ENCODE results near the gene SP8. TPM values are rescaled to one million over a fixed set of nuclear protein-coding genes. Genes with fewer than 3 reads are reported as not detected.

Gene SP8
- total RNA-seq, 6 experiments from 2014 or later, result not detected

DNA sequence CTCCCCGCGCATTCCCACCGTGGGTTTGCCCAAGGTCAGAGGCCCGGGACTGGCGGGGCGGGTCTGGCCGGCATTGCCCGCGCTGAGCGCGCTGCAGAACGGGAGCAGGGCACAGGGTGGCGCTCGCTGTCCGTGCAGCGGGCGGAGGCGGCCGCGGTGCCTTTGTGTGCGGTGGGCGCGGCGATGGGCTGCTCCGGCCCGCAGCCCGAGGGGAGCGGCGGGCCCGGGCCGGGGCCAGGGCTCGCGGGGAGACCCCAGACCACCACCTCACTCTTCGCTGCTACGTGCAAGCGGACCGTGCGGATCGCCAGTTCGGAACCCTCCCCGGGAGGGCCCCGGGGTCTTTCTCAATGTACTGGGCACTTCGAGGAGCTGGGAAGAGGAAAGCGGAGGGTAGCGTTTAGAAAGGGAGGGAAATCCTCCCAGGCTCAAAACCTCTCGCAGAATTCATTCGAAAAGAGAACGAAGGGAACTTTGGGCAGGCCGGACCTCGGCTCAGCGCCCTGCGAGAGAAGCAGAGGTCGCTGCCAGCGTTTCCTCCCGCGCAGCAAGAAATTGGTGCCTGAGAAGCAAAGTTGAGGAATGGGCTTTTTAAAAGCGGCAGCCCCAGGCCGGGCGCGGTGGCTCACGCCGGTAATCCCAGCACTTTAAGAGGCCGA is 8.5 kb downstream of the SP8 start:
- DNase-seq (peak in 2 of 3 donors; percentile 55 to 60), ATAC-seq (peak; percentile 99 to 100 (median 99))
- H3K4me1 ChIP-seq, result peaks cover 0 to 5% (median 0%) of the 10 kb centered on the region in 4 donors
- no peaks in the 10 kb centered on the region for H3K9me3 ChIP-seq
- H3K36me3 ChIP-seq, result no peaks in the 10 kb centered on the region
- intact Hi-C loops (cut with DNase I), result no loop called here
- no peak for TF ChIP-seq POLR2A (IDR thresholded peaks at IDR 0.05)
- TF ChIP-seq, protein P1, sequence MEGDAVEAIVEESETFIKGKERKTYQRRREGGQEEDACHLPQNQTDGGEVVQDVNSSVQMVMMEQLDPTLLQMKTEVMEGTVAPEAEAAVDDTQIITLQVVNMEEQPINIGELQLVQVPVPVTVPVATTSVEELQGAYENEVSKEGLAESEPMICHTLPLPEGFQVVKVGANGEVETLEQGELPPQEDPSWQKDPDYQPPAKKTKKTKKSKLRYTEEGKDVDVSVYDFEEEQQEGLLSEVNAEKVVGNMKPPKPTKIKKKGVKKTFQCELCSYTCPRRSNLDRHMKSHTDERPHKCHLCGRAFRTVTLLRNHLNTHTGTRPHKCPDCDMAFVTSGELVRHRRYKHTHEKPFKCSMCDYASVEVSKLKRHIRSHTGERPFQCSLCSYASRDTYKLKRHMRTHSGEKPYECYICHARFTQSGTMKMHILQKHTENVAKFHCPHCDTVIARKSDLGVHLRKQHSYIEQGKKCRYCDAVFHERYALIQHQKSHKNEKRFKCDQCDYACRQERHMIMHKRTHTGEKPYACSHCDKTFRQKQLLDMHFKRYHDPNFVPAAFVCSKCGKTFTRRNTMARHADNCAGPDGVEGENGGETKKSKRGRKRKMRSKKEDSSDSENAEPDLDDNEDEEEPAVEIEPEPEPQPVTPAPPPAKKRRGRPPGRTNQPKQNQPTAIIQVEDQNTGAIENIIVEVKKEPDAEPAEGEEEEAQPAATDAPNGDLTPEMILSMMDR (IDR thresholded peaks at IDR 0.05), result peak; percentile 65 to 82 (median 75)
- H3K4me3 ChIP-seq, result peak overlapping the region; percentile 30 to 51 (median 35)
- H3K27me3 ChIP-seq, result peaks cover 29 to 57% of the 10 kb centered on the region in 2 donors
- no peak overlapping the region for H3K27ac ChIP-seq
- 0% methylated on average over 19 of the region's 63 CpGs for WGBS (ENCODE audit: insufficient coverage, low coverage, low lambda C conversion rate, missing lambda C conversion rate)

DNA sequence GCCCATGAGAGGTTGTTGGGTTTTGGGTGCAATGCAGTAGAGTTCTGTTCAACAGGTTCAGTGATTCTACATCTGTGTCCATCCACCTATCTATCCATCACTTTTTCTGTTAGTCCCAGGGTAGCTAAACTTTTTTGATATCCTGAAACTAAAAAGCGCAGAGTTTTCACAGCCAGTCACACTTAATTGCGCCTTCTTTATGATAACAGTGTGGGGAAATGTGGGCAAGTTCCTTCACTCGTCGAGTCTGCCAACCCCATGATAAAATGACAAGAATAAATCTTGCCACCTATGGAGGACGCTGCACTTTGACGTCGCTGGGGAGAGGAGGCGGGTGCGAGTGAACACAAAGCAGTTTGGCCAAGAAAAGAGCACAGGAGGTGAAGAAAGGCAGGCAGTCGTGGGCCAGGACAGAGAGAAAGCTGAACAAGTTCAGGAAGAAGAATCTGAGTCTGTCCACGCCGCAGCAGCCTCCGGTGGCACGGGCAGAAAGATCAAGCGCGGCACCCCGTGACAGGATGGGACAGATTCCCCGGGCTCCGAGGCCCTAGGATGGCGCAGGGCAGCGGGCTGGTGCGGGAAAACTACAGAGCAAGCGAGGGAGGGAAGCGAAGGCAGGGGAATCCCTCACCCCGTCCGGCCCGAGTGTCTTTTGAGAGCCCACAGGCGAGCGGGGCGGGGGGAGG is 9.2 kb downstream of the SP8 start:
- Histone ChIP-seq H3K27me3 (peaks cover 29 to 54% of the 10 kb centered on the region in 2 donors), H3K27ac (no peak overlapping the region), H3K4me1 (peaks cover 0 to 5% (median 0%) of the 10 kb centered on the region in 4 donors), H3K4me3 (peak overlapping the region in 2 of 3 donors; percentile 35 to 51), H3K9me3 (no peaks in the 10 kb centered on the region), H3K36me3 (no peaks in the 10 kb centered on the region)
- ATAC-seq (peak; percentile 70 to 74 (median 72)), DNase-seq (no peak)
- intact Hi-C loops (cut with DNase I), result no loop called here
- TF ChIP-seq, protein P1 (IDR thresholded peaks at IDR 0.05), result no peak
- 10% methylated on average over 16 of the region's 30 CpGs for WGBS (ENCODE audit: insufficient coverage, low coverage, low lambda C conversion rate, missing lambda C conversion rate)

DNA sequence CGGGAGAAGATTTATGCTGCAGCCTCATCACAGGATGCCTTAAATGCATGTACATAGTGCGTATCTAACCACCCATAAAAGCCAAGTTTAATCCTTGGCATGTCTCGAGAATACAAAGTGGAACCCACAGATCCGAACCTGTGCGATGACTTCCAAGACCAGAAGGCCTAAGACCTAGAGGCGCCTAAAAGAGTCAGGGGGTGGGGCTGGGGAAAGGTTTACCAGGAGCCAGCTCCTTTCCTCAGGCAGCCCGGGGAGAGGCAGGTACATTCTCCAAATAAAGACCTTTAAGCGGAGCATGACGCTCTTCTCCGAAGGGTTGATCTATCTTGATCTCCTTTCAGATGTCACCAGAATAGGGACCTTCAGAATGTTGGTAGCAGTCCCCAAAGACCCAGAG is 9.7 kb downstream of the SP8 start:
- TF ChIP-seq, protein P1 (IDR thresholded peaks at IDR 0.05), result no peak
- no peak for TF ChIP-seq POLR2A (IDR thresholded peaks at IDR 0.05)
- 37% methylated on average over 8 of the region's 10 CpGs for WGBS (ENCODE audit: insufficient coverage, low coverage, low lambda C conversion rate, missing lambda C conversion rate)
- H3K36me3 ChIP-seq, result no peaks in the 10 kb centered on the region
- H3K4me3 ChIP-seq, result no peak overlapping the region
- H3K27ac ChIP-seq, result no peak overlapping the region
- H3K4me1 ChIP-seq, result peaks cover 0 to 5% (median 0%) of the 10 kb centered on the region in 4 donors
- H3K9me3 ChIP-seq, result no peaks in the 10 kb centered on the region
- no peak for DNase-seq
- intact Hi-C loops (cut with DNase I), result no loop called here
- peaks cover 25 to 49% of the 10 kb centered on the region in 2 donors for H3K27me3 ChIP-seq
- ATAC-seq, result no peak

DNA sequence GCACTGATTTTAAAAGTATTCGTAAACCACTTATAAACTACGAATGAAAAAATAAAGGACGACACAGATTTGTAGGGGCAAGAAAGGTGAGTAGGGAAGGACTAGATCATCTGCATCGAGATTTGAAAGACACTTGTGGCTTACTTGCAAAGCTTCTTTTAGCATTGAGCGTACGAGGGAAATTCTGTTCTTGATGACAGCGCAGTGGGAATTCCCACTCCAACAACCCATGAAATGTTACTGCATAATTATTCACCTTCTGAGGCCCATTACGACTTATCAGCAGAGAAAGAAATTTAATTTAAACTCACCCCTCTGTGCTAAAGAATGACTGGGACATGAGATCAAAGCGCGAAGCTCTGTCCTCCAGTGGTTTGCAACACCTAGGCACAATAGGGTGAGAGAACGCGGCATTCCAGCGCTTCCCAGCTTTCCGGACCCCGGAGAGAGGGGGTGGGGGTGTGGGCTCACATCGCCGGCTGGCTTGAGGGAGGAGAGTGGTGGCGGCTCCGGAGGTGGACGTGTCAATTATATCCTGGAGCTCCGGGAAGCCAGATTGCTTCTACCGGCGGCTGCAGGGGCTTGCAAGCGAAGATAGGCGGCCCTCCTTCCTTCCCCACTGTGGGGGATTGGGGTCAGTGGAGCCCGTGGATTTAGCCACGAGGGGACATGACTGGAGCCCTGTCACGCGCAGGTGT is 10.3 kb downstream of the SP8 start:
- no peak for DNase-seq
- ATAC-seq, result no peak
- H3K36me3 ChIP-seq, result no peaks in the 10 kb centered on the region
- no peaks in the 10 kb centered on the region for H3K9me3 ChIP-seq
- no peak overlapping the region for H3K27ac ChIP-seq
- peaks cover 0 to 5% (median 0%) of the 10 kb centered on the region in 4 donors for H3K4me1 ChIP-seq
- WGBS (ENCODE audit: insufficient coverage, low coverage, low lambda C conversion rate, missing lambda C conversion rate), result 21% methylated on average over 24 of the region's 29 CpGs
- H3K27me3 ChIP-seq, result peaks cover 23 to 45% of the 10 kb centered on the region in 2 donors
- no peak for TF ChIP-seq POLR2A (IDR thresholded peaks at IDR 0.05)
- TF ChIP-seq, protein P1 (IDR thresholded peaks at IDR 0.05), result no peak
- no peak overlapping the region for H3K4me3 ChIP-seq
- intact Hi-C loops (cut with DNase I), result no loop called here
